ENCODE results near the gene HIC1.
A peak's percentile ranks its signal among the peaks of the same experiment; 100 is the strongest.

HIC1 gene

DNA sequence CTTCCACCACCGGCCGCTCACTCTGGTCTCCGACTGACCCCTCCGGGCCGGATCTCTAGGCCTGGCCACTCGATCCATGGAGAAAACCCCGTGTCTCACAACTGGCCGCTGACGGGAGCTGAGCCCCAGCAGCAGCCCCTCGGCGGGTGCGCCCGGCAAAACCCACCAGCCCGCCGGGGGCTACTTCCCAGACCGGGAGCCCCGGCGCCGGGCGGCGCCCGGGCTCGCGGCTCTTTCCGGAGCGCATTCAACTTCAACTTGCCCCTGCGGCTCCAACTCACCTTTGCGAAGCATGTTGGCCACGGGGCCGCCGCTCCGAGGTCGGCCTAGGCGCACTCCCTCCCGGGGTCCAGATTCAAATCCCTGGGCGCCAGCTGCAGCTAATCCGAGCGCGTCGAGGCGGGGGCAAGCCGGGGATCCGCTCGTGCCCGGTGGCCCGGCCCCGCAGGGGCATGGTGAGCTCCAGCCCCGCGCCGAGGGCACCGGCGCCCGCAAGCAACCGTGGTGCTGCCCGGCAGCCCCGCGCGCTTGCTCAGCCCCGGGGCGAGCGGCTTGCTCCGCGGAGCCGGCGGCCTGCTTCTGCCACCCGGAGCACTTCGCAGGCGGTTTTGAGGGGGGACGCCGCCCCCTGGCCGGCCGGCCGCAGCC is 30.2 kb upstream of the HIC1 start:
- DNase-seq (ENCODE audit: insufficient read length, low spot score): no peak

DNA sequence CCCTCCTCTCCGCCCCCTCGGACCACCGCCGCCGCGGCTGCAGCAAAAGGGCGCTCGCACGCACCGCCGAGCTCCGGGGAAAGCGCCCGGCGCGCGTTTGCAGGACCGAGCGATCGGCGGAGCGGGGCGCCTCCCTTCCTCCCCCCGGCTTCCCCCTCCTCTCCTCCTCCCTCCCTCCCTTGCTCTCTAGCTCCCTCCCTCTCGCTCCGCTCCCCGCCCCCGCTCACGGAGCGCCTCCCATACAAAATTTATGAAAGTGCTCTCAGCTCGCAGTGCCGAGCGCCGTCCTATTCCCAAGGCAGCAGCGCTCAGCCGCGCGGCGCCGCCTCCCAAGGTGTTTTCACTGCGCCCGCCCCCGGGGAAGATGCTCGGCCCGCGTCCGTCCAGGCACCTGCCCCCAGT is 29.7 kb upstream of the HIC1 start, which contains the start of gene RTN4RL1:
TSS of gene RTN4RL1 (minus strand) at position 115 of the 402 bp plus-strand sequence. CDS start 469 bp downstream, outside the sequence.
- no peak for DNase-seq (ENCODE audit: insufficient read length, low spot score)
- no peak for FAIRE-seq

More for the DNA sequence above, 30.2 kb upstream of the HIC1 start:
- FAIRE-seq: no peak

DNA sequence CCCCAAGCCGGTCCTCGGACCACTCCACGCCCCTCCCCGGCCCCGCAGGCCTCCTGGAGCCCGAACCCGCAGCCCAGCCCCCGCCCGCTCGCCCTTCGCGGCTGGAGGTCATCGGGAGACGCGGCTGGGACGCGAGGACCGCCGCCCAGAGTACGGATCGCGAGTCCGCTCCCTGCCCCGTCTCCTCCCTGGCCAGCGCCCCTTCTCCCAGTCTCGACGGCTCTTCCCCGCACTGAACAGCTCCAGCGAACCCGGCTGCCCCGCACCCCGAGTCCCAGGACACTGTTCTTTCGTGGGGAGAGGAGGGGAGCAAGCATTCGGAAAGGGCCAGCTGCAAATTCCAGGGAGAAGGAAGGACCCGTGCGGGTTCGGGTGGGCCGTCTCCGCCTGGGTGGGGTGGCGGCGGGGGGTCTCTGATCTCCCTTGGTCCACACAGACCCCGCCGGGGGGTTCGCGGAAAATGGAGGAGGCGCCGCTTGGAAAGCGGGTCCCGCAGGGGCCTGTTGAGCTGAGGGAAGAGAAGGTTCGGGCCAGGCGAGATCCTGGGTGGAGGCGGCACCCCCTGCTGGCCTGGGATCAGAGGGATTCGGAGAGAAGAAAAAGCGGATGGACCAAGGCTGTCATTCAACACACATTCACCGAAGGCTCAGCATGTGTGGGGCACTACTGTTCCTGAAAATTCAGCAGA is 29.1 kb upstream of the HIC1 start:
- DNase-seq (ENCODE audit: insufficient read length, low spot score) (no peak), FAIRE-seq (peak; percentile 54)

DNA sequence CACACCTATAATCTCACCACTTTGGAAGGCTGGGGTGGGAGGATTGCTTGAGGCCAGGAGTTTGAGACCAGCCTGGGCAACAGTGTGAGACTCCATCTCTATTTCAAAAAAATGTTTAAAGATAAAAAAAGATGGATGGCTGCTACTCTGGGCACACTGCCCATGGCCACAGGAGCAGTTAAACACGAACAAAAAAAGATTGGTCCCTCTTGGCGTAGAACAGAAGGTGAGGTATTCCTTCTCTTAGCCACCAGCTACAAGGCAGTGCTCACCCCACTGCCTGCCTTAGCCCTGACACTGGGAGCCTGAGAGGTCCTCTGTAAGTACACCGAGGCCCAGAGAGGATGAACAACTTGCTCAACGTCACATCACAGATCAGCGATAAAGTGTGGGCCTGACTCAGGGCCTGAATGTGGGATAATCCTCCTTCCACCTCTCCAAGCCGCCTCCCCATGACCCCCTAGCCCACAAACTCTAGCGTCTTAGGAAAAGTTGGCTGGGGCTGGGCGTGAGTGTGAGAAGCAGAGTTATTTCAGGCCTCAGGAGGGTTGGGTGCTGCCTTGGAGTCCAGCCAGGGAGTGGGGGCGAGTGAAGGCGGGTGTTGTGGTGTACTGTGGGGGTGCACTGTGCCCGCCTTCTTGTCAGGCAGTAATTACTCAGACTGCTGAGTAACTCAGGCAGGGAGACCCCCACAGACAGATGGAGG is 27.2 kb upstream of the HIC1 start:
- FAIRE-seq: no peak
- DNase-seq (ENCODE audit: insufficient read length, low spot score): no peak

DNA sequence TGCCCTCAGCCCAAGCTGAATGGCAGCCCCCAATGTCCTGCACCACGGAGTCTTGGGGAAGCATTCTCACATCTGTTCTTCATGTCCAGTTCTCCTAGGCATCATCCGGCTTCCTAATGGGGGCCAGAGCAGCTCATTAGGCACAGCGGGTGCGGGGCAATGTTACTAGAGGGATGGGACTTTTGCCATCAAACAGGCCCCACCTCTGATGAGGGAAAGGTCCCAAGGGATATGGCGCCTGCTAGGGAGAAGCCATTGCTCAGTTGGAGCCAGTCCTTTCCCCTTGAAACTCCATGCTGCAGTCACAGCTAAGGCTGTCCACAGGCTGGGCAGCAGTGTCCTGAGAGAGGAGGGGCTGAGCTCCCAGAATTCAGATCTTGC is 26.7 kb upstream of the HIC1 start:
- DNase-seq (ENCODE audit: insufficient read length, low spot score): no peak
- FAIRE-seq: no peak

DNA sequence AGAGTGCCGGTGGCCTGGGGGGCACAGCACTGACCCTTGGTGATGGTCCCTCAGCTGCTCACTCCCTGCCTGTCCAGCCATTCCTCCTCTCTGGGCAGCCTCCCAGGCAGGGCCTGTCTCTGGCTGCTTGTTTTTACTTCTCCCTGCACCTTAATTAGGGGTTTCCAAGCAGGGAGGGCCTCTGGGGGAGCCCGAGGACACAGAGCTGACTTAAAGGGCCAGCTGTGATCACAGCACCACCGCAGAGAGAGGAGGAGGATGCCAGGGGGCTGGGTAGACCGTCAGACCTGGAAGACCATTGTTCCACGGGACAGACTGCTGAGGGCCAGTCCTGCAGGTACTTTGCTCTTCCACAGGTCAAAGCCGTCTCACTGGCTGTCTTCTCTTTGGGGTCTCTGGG is 26.2 kb upstream of the HIC1 start:
- DNase-seq (ENCODE audit: insufficient read length, low spot score): no peak
- FAIRE-seq: no peak

DNA sequence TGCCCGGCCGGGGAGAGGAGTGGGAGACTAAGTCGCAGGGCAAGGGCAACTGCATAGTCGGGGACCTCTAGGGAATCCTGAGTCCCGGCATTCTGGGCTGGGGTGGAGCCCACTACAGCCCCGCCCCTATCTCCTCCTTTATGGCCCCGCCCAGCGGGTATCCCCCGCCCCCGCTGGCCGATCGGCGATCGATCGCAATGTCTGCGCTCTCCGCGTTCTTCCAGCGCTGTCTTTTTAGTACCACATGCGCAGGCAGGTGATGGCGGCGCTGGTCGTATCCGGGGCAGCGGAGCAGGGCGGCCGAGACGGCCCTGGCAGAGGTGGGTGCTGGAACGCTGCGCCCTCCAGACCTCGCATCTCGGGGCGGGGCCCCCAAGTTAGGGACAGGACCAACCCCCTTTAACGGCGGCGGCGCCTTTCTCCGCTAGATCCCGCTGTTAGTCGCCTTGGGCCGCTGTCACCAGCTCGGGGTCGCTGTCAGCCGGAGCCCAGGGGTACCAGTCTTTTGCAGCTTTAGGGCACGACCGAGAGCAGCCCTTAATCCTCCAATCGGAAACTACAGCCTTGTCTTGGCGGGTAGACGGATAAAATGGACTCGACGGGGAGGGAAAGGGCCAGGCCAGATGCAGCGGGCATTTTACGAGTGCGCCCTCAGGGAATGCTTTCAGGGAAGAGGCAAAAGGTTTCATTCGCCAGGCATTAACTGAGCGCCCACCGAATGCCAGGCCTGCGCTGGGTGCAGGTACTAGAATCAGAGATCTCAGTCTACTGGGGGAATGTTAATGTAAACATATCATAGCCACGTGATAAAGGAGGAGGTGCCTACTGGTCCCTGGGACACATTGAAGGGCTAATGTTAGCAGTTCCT is 24.8 kb upstream of the HIC1 start, which contains the start of gene DPH1:
TSS of gene DPH1 (plus strand) at position 243 of the 868 bp plus-strand sequence. CDS start at position 260, 17 bp downstream.
- FAIRE-seq: peak; percentile 97
- peak; percentile 97 for DNase-seq (ENCODE audit: insufficient read length, low spot score)

DNA sequence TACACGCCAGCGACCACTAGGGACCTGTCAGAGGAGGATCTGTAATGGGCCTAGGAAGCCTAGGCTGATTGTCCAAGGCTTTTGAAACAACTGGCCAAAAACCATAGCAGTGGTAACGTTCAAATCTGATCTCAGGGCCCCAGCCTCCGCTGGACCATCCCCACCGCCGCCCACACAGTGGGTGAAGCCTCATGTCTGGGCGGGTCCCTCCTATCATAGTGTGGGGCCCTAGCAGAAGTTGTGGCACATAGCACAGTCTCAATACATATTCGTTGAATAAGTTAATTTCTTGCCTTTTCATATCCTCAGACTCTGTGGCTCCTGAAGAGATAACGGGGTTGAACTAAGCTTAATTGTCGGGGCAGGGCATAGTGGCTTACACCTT is 24.1 kb upstream of the HIC1 start:
- DNase-seq (ENCODE audit: insufficient read length, low spot score): no peak
- peak; percentile 99 for FAIRE-seq

DNA sequence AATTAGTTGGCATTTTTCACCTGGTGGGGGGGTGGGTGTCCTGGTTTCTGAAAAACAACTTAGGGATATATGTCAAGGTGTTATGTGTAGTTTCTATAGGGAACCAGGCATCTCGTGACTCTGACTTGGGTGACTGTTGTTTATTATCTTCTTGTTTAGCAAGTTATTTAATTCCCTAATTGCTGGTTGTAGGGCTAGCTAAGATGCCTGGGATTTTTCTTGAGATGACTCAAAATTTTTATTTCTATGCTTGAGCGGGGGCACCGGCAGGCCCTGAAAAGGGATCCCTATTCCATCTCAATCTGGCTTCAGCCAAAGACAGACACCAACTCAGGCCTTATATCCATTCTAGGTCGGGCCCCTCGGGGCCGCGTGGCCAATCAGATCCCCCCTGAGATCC is 21.8 kb upstream of the HIC1 start:
- no peak for DNase-seq (ENCODE audit: insufficient read length, low spot score)

DNA sequence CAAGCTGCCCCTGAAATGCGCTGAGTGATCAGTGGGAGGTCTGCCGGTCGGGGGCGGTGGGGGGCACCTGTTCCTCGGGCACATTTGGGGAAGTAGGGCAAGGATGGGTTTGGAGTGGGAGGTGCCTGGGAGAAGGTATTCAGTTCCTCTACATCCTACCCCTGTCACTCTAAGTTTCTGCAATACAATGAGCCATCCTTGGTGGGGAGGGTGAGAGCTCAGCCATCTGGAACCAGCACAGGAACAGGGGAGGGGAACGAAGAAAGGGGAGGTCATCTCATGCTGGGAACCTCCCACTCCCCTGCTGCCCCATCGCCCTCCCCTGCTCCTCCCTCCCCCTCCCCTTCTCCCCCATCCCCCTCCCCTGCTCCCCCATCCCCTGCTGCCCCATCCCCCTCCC is 20.7 kb upstream of the HIC1 start:
- DNase-seq (ENCODE audit: insufficient read length, low spot score) (no peak), FAIRE-seq (no peak)

More for the DNA sequence above, 21.8 kb upstream of the HIC1 start:
- FAIRE-seq: no peak

DNA sequence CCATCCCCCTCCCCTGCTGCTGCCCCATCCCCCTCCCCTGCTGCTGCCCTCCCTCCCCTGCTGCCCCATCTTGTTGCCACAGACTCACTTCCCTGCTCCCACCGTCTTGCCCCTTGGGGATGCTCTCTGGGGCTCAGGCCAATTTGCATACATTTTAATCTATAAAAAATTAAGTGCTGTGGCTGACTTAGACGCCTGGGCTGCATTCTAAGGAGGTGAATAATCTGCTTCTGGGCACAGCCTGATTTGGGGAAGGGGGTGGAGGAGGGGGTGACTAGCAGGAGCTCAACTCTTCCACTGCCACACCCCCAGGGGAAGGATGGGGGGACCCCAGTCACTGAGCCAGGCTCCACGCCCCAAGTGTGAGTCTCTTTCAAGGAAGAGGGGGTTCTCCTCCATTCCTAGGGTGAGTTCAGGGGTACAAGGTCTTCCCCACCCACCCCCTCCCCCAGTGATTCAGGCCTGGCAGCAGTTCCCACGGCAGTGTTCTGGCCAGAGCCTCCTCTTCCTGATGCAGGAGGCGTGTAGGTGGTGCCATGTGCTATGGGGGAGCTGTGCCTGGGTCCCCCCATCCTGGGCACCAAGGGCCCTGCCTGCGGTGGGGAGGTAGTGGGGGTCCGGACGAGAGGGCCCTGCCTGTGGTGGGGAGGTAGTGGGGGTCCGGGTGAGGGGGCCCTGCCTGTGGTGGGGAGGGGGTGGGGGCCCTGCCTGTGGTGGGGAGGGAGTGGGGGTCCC is 19.9 kb upstream of the HIC1 start:
- DNase-seq (ENCODE audit: insufficient read length, low spot score) (no peak), FAIRE-seq (no peak)

DNA sequence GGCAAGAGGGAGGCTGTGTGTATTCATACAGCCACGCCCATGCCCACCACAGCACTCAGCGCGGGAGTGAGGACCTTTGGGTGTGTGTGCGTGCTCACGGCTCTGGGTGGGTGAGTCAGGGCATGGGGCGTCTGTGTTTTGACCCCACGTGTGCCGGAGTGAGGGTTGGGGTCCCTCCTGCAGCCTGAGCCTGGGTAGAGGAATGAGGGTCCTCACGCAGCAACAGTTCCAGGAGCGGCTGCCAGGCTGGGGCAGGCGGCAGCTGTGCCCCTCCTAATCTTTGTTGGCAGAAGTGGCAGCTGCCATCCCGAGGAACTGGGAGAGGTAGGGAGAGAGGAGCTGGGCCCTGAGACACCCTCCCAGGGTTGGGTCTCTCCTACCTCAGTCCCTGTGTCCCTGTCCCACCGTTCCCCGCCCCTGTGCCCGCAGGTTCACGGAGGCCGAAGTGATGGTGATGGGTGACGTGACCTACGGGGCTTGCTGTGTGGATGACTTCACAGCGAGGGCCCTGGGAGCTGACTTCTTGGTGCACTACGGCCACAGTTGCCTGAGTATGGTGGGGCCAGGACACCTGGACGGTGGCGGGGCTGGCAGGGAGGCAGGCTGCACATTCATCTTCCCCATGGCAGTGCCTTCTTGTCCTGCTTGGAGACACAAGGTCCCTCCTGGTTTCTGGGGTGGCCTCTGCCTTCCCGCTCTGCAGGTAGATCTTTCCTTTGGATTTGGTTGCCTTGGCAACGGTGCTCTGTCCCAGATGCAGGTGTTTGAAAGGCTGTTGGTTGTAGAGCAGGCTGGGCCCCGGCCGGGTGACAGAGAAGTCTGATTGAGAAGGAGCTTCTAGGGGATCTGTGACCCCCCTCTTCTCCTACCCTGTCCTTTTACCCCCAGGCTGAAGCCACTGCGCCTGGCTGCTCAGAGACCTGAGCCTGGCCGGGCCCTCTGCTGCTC is 19.1 kb upstream of the HIC1 start:
- no peak for DNase-seq (ENCODE audit: insufficient read length, low spot score)
- no peak for FAIRE-seq

DNA sequence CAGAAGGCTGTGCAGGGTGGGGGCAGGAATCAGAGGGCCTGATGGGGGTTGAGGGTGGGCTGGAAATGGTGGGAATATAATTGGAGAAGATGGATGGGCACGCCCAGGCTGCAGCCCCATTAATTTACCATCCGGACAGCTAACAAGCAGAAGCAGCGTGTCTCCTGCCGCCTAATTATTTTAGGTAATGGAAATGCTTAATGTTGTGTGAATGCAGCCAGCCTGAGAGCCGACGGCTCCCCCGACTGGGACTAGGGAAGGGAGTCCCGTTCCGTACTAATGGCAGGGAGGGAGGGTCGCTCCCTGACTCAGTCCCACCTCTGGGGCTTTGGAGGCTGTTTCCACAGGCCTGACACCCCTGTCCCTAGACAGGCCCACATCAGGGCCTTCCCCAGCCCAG is 17.7 kb upstream of the HIC1 start:
- no peak for FAIRE-seq
- DNase-seq (ENCODE audit: insufficient read length, low spot score): no peak

DNA sequence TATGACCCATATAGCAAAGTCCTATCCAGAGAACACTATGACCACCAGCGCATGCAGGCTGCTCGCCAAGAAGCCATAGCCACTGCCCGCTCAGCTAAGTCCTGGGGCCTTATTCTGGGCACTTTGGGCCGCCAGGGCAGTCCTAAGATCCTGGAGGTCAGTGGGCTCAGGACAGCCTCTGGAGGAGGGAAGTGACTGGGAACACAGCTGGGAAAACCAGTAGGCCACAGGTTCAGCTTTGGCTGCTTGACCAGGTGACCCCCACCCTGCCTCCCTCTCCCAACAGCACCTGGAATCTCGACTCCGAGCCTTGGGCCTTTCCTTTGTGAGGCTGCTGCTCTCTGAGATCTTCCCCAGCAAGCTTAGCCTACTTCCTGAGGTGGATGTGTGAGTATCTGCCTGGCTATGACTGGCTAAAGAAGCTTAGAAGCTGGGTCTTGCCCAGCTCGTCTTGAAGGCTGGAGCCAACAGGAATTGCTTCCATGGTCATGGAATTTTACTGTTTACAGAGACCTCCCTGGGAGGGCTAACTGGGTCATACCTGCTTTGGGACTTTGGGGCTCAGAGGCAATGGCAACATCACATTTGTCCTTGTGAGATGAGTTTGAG is 14.6 kb upstream of the HIC1 start:
- no peak for FAIRE-seq
- no peak for DNase-seq (ENCODE audit: insufficient read length, low spot score)

DNA sequence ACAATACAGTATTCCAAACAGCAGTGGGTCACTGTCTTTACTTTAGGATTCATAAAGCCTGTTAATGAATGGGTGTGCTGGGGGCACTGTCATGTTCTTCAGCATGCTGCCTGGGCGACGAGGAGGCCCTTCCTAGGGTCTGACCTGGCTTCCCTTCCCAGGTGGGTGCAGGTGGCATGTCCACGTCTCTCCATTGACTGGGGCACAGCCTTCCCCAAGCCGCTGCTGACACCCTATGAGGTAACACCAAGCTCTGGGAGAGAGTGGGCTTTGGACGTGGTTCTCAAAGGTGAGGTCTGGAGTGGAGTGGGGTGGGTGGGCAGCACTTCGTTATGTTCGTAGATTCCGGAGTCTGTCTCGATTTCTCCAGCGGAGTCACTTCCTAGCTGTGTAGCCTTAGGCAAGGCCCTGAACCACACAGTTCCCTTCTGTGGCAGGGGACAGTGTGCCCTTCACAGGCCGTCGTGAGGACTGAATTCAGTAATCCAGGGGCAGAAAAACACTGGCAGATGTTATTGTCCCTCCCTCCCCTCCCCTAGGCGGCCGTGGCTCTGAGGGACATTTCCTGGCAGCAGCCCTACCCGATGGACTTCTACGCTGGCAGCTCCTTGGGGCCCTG is 13.9 kb upstream of the HIC1 start:
- FAIRE-seq: no peak
- DNase-seq (ENCODE audit: insufficient read length, low spot score): no peak

DNA sequence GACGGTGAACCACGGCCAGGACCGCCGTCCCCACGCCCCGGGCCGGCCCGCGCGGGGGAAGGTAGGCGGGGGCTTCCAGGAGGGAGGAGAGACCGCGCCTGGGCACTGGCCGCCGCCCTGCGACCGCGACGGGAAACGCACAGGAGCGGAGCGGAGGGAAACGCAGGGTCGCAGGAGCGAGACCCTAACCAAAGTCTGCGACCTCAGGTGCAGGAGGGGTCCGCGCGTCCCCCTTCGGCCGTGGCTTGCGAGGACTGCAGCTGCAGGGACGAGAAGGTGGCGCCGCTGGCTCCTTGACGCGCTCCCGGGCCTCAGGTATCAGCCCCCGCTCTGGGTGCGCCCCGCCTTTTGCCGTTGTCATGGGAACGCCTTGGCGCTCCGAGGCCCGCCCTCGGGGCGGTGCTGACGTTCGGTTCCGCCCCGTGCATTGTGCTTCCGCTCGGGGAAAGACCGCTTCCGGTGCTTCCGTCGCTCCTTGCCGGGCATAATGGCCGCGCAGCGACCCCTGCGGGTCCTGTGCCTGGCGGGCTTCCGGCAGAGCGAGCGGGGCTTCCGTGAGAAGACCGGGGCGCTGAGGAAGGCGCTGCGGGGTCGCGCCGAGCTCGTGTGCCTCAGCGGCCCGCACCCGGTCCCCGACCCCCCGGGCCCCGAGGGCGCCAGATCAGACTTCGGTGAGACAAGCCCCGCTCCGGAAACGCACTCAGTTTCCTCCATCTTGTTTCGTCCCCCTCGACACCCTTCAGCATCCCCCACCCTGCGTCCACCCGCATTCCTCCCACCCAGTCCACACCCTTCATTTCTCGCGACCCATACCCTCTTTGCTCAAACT is 13.1 kb upstream of the HIC1 start, which contains the start of gene OVCA2:
TSS of gene OVCA2 (plus strand) at position 462 of the 829 bp plus-strand sequence. CDS start at position 488, 26 bp downstream.
- peak; percentile 96 for DNase-seq (ENCODE audit: insufficient read length, low spot score)
- peak; percentile 99 for FAIRE-seq

DNA sequence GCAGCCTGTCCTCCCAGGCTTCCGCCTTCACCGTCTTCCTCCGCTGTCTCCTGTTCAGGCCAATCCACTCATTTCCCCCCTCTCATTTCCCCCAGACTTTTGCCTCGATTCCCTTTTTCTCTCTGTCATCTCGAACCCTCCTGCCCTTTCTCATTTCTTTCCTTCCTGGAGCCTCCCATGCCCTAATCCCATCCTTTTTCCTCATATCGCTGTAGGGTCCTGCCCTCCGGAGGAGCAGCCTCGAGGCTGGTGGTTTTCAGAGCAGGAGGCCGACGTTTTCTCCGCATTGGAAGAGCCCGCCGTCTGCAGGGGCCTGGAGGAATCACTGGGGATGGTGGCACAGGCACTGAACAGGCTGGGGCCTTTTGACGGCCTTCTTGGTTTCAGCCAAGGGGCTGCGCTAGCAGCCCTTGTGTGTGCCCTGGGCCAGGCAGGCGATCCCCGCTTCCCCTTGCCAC is 12.5 kb upstream of the HIC1 start:
- FAIRE-seq: no peak
- no peak for DNase-seq (ENCODE audit: insufficient read length, low spot score)

Data from GM19239 (cell line).